Measurements from ENCODE around the gene NLRP6. TPM values are rescaled to one million over a fixed set of nuclear protein-coding genes. Genes with fewer than 3 reads are reported as not detected.
A peak's percentile ranks its signal among the peaks of the same experiment; 100 is the strongest.

Gene NLRP6
- polyA plus RNA-seq, 3 donors: 0.10 to 0.51 (median 0.24) TPM

DNA sequence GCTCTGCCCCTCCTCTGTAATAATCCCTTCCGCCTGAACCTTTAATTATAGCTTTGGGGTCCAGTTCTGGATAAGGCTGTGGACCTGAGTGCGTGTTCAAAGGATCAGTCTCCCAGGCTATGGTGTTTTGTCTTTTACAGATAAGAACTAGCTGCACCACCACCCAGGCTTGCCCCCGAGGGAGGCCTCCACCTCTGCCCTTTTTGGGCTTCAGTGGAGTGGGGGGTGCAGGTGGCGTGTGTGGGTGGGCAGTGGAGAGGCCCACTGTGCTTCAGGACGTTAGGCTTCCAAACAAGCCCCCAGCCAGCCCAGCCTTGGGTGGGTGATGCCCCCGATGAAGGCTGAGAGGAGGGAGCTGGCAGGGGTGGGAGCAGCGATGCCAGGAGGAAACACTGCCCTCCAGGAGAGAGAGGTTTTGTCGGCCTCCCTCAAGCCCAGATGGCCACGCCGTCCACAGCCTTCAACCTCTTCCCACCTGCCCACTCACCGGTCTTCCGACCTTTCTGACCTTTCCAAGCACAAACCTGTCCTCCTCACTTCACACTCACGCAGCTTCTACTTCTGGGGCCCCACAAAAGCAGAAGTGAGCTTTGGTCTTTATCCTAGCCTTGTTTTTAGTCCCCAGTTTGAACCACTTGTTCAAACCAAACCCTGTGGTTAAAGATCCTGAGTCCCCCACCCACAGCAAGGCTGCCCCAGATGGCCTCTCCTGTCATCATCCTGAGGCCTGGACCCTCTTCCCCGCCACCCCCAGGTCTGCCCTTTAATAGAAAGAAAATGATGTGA is 21.1 kb upstream of the NLRP6 start:
- peaks cover 0 to 3% (median 0%) of the 10 kb centered on the region in 7 donors for H3K9me3 Mint-ChIP-seq
- peaks cover 16 to 18% of the 10 kb centered on the region in 2 donors for H3K36me3 ChIP-seq (replicated peaks in 1 of 2; ENCODE audit: control insufficient read depth in 1 of 2, insufficient read depth in 2 of 2, low read length in 2 of 2)
- intact Hi-C loops (cut with micrococcal nuclease): no loop called here
- H3K9ac ChIP-seq (ENCODE audit: insufficient read depth, low read length, poor library complexity, severe bottlenecking): no peak overlapping the region
- H3K79me2 ChIP-seq (ENCODE audit: insufficient read depth, low read length): no peaks in the 10 kb centered on the region
- H2AFZ ChIP-seq (ENCODE audit: insufficient read depth, low read depth, low read length, poor library complexity, severe bottlenecking): no peak overlapping the region
- WGBS (ENCODE audit: insufficient coverage): 58% methylated on average over 8 of the region's 14 CpGs
- DNase-seq: no peak
- H3K4me1 Mint-ChIP-seq: peaks cover 7% of the 10 kb centered on the region
- no peak for TF ChIP-seq CTCF (IDR thresholded peaks at IDR 0.05)
- no peaks in the 10 kb centered on the region for H4K20me1 ChIP-seq (ENCODE audit: insufficient read depth, low read length)
- H3K4me3 Mint-ChIP-seq: no peak overlapping the region
- no peak overlapping the region for H3K4me2 ChIP-seq (replicated peaks; ENCODE audit: extremely low read depth, low read length, poor library complexity, severe bottlenecking)
- H3K27ac ChIP-seq (ENCODE audit: low read depth in 1 of 2, low read length in 2 of 2): no peak overlapping the region
- H3K4me3 ChIP-seq (replicated peaks in 1 of 3; ENCODE audit: low read depth in 2 of 3, low read length in 3 of 3): no peak overlapping the region
- no peaks in the 10 kb centered on the region for H3K27me3 ChIP-seq (ENCODE audit: control insufficient read depth in 2 of 2, insufficient read depth in 2 of 2, low read length in 2 of 2)
- peaks cover 19% of the 10 kb centered on the region in 2 donors for H3K36me3 Mint-ChIP-seq
- H3K27me3 Mint-ChIP-seq (ENCODE audit: low read depth in 3 of 3): peaks cover 0 to 6% (median 4%) of the 10 kb centered on the region in 3 donors
- H3K27ac Mint-ChIP-seq: no peak overlapping the region
- no peaks in the 10 kb centered on the region for H3K4me1 ChIP-seq (ENCODE audit: control insufficient read depth in 1 of 2, insufficient read depth in 2 of 2, low read length in 2 of 2)
- H3K9me3 ChIP-seq (replicated peaks in 1 of 2; ENCODE audit: control insufficient read depth in 1 of 2, insufficient read depth in 1 of 2, low read length in 2 of 2): no peaks in the 10 kb centered on the region

DNA sequence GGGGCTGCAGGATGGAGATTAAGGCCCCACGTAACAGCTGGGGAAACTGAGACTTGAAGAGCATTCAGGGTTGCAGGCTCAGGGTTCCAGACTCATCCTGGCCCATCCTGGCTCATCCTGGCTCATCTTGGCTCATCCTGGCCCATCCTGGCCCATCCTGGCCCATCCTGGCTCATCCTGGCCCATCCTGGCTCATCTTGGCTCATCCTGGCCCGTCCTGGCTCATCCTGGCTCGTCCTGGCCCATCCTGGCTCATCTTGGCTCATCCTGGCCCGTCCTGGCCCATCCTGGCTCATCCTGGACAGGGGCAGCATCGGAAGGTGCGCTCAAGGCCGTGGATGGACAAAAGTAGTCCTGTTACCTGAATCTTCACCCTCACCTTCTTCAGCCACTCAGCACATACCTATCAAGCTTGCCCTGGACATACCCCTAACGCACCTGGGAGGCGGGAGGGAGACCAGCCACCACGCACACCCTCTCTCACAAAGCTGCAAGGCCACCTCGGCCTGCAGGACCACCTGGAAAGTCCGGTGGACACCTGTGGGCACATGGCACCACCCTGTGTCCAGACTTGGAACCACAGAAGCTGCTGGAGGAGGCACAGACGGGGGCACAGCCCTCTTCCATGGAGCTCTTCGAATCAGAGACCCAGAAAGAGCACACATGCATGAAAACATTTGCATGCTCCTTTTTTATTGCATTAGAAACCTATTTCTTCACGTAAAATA is 20.3 kb upstream of the NLRP6 start:
- Mint-ChIP-seq H3K4me1 (peaks cover 7% of the 10 kb centered on the region), H3K9me3 (peaks cover 0 to 3% (median 0%) of the 10 kb centered on the region in 7 donors), H3K27ac (peak overlapping the region in 1 of 7 donors; percentile 61), H3K36me3 (peaks cover 11% of the 10 kb centered on the region in 2 donors), H3K27me3 (ENCODE audit: low read depth in 3 of 3) (peaks cover 0 to 6% (median 4%) of the 10 kb centered on the region in 3 donors), H3K4me3 (peak overlapping the region in 1 of 2 donors; percentile 32)
- DNase-seq: no peak
- H3K27me3 ChIP-seq (ENCODE audit: control insufficient read depth in 2 of 2, insufficient read depth in 2 of 2, low read length in 2 of 2): no peaks in the 10 kb centered on the region
- no peaks in the 10 kb centered on the region for H3K79me2 ChIP-seq (ENCODE audit: insufficient read depth, low read length)
- no peak overlapping the region for H3K4me3 ChIP-seq (replicated peaks in 1 of 3; ENCODE audit: low read depth in 2 of 3, low read length in 3 of 3)
- WGBS (ENCODE audit: insufficient coverage): 95% methylated on average over 13 of the region's 15 CpGs
- no peak for TF ChIP-seq CTCF (IDR thresholded peaks at IDR 0.05)
- peaks cover 9 to 10% of the 10 kb centered on the region in 2 donors for H3K36me3 ChIP-seq (replicated peaks in 1 of 2; ENCODE audit: control insufficient read depth in 1 of 2, insufficient read depth in 2 of 2, low read length in 2 of 2)
- no peaks in the 10 kb centered on the region for H3K9me3 ChIP-seq (replicated peaks in 1 of 2; ENCODE audit: control insufficient read depth in 1 of 2, insufficient read depth in 1 of 2, low read length in 2 of 2)
- intact Hi-C loops (cut with micrococcal nuclease): no loop called here
- no peaks in the 10 kb centered on the region for H3K4me1 ChIP-seq (ENCODE audit: control insufficient read depth in 1 of 2, insufficient read depth in 2 of 2, low read length in 2 of 2)
- H3K9ac ChIP-seq (ENCODE audit: insufficient read depth, low read length, poor library complexity, severe bottlenecking): no peak overlapping the region
- no peak overlapping the region for H3K27ac ChIP-seq (ENCODE audit: low read depth in 1 of 2, low read length in 2 of 2)
- H2AFZ ChIP-seq (ENCODE audit: insufficient read depth, low read depth, low read length, poor library complexity, severe bottlenecking): no peak overlapping the region
- H4K20me1 ChIP-seq (ENCODE audit: insufficient read depth, low read length): no peaks in the 10 kb centered on the region
- H3K4me2 ChIP-seq (replicated peaks; ENCODE audit: extremely low read depth, low read length, poor library complexity, severe bottlenecking): no peak overlapping the region

Measured in CD14-positive monocyte (primary cell).